Stomach (tissue), 4 donors: Measurements from ENCODE around the gene WBP2.

Experiments
- CTCF ChIP-seq, 7 experiments: fragments of 450-650 bp in 4 of 7; fragments of 200-600 bp in 3 of 7; sonication (generic) in 3 of 7; IDR thresholded peaks; one replicate each; pipeline ENCODE4 v1.5.1; 2016 to 2019; ENCODE audit warnings: antibody characterized with exemption in 7 of 7, control low read depth in 2 of 7, mild to moderate bottlenecking in 1 of 7
- EP300 ChIP-seq: sonication (generic); formaldehyde crosslinking; IDR thresholded peaks from one replicate; pipeline ENCODE4 v1.6.1; 2017; ENCODE audit warnings: antibody characterized with exemption

- TF ChIP-seq EP300 (no peak), CTCF (IDR thresholded peaks at IDR 0.05) (no peak)
Observed at GRCh38 chr17:75840799-75841164, 14.4 kb downstream of the WBP2 start.
